ENCODE measurements around the gene BBS4.
"Not testable (repeated sequence)": the region's sequence is repeated elsewhere in the genome, so short reads cannot be mapped to it uniquely, and the experiment has no call there.

Gene BBS4, protein sequence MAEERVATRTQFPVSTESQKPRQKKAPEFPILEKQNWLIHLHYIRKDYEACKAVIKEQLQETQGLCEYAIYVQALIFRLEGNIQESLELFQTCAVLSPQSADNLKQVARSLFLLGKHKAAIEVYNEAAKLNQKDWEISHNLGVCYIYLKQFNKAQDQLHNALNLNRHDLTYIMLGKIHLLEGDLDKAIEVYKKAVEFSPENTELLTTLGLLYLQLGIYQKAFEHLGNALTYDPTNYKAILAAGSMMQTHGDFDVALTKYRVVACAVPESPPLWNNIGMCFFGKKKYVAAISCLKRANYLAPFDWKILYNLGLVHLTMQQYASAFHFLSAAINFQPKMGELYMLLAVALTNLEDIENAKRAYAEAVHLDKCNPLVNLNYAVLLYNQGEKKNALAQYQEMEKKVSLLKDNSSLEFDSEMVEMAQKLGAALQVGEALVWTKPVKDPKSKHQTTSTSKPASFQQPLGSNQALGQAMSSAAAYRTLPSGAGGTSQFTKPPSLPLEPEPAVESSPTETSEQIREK

GRCh38 chr15:72685925-72686794, at the start of gene BBS4, which contains the start of gene HIGD2B:
Gene BBS4, plus strand, starts transcription at chr15:72686207. Its CDS starts 21 bp downstream, at chr15:72686228.
Gene HIGD2B, minus strand, starts transcription at chr15:72686182. Its CDS starts 9,808 bp downstream, at chr15:72676374.
- DNase-seq: peak; percentile 88 to 89

DNA sequence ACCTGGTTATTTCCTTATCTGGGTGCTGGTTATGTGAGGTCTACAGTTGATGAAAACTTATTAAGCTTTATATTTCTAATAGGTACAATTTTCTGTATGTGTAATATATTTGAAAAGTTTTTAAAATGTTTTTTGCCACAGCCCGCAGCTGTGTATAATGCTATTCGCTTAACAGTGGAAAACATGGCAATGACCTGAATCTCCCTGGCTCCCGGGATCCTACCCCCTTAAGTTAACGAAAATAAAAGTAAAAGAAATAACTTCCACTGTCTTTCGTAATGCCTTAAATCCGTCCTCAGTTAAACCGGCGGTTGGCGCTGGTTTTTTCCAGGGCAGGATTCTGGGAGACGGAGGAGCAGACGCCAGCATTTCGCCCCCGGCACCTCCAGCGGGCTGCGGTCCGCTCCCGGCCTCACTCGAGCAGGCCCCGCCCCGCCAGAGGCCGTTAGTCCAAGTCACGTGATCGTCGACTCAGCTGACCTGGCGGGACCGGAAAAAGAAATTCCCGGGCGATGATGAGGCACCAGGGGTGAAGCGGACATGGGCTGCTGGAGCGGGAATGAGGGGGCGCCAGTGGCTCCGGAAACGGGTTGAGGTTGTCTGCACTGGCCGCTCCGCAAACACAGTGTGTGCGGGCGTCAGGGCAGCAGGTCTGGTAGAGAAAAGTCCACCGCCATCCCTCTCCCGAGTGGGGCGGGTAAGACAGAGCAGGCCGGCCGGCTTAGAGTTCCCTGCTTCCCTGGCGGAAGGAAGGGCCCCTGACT, 49.3 kb upstream of the BBS4 start:
- peak; percentile 70 to 76 for DNase-seq

GRCh38 chr15:72639759-72640483, 46.1 kb upstream of the BBS4 start:
- DNase-seq: not testable (repeated sequence)

- DNase-seq: not testable (repeated sequence)
These were observed 43.7 kb upstream of the BBS4 start for GRCh38 chr15:72642271-72642670.

- not testable (repeated sequence) for DNase-seq
These were observed 37.3 kb upstream of the BBS4 start for GRCh38 chr15:72648631-72649253.

DNA sequence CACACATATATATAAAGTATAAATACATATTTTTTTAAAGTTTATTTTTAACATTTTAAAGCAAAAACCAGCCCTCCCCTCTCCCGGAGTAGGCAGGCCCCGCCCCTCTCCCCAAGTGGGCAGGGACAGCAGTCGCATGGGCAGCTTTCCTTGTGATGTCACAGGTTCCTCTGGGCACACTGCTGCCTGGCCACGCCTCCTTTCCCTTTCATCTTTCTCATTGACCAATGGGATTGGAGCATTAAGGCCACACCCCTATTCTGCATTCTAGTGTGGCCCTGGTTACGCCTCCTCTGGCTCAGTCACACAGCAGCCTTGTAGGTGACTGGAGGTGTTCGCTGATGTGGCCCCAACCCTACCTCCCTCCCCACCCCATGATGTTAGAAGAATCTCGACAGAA, 31.6 kb upstream of the BBS4 start, which contains the start of gene GOLGA6B:
GOLGA6B (plus strand) TSS at position 301 of the 400 bp plus-strand sequence; CDS start at position 342, 41 bp downstream.
- not testable (repeated sequence) for DNase-seq

GRCh38 chr15:72656014-72656413, 30.0 kb upstream of the BBS4 start:
- not testable (repeated sequence) for DNase-seq

DNA sequence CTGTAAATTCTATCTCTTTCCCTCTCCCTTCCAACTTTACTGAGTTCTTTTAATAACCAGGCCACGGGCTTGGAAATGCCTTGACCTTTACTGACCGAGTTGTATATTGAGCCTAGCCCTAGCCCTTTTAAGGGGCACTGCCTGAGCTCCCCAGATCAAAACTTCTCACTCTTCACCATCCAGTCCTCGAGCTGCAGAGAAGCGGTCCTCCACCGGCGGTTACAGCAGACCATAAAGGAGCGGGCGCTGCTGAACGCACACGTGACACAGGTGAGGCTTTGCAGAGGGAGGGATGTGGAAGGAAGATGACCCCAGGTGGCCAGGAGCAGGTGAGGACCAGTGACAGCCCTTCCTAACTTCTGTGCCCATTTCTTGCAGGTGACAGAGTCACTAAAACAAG, 24.9 kb upstream of the BBS4 start:
- not testable (repeated sequence) for DNase-seq

- DNase-seq: not testable (repeated sequence)
These were observed 22.1 kb upstream of the BBS4 start for GRCh38 chr15:72663931-72664330.

DNA sequence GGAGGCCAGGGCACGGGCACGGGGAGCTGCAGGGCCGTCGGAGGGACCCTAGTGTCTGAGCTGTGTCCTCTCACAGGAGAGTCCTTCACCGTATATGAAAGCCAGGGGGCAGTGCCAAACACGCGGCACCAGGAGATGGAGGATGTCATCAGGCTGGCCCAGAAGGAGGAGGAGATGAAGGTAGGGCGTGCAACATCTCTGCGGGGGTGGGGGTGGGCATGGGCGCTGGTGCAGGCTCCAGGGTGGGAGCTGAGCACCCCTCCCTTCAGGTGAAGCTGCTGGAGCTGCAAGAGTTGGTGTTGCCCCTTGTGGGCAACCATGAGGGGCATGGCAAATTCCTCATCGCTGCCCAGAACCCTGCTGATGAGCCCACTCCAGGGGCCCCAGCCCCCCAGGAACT, 20.3 kb upstream of the BBS4 start:
- not testable (repeated sequence) for DNase-seq

- not testable (repeated sequence) for DNase-seq
These were observed 16.2 kb upstream of the BBS4 start for GRCh38 chr15:72669803-72670202.

- peak; percentile 80 to 85 for DNase-seq
These were observed 15.2 kb upstream of the BBS4 start for GRCh38 chr15:72670656-72671352.

DNA sequence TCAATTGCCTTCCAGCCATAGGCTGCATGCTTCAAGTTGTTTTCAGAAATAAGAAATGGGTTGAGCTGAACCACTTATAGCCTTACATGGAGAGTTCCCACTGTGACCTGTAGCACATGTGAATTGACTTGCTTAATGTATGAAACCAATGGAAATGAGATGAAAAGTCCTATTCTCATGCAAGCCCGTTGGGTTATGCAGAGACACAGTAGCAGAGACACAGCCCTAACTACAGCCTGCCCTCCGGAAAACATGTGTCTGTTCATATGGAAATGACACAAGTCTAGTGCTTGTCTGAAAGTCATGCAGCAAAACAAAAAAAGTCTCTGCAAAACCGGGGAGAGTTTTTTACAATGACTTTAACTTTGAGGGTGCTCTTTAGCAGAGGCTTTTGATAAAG, 14.5 kb upstream of the BBS4 start:
- no peak for DNase-seq

DNA sequence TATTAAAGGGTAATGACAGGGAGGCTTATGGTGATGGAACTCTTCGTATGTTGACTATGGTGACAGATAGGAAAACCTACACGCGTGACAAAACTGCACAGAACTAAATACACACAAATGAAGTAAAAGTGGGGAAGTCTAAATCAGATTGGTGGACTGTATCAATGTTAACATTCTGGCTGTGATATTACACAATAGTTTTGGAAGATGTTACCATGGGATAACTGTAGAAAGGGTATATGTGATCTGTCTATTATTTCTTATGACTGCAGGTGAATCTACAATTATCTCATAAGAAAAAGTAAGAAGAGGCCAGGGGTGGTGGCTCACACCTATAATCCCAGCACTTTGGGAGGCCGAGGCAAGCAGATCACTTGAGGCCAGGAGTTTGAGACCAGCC, 9.2 kb upstream of the BBS4 start:
- no peak for DNase-seq

- no peak for DNase-seq
These were observed 5.1 kb upstream of the BBS4 start for GRCh38 chr15:72680931-72681330.

DNA sequence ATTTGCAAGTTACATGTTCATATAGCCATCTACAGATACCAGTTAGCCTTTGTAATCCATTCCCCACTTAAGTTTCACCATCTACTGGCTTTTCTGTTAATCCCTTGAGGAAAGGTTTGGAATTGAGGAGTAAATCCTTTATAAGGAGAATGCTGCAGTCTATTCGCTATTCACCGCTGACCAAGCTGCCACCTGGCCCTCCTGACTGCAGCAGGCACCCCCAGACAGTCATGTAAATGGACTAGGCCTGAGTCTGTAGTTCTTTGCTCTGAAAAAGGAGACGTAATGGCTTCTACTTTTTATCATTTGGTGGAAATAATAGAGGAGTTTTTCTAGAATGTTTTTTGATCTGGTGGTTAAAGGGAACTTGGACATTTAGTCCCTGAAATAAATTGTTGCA, 3.2 kb upstream of the BBS4 start:
- no peak for DNase-seq

DNA sequence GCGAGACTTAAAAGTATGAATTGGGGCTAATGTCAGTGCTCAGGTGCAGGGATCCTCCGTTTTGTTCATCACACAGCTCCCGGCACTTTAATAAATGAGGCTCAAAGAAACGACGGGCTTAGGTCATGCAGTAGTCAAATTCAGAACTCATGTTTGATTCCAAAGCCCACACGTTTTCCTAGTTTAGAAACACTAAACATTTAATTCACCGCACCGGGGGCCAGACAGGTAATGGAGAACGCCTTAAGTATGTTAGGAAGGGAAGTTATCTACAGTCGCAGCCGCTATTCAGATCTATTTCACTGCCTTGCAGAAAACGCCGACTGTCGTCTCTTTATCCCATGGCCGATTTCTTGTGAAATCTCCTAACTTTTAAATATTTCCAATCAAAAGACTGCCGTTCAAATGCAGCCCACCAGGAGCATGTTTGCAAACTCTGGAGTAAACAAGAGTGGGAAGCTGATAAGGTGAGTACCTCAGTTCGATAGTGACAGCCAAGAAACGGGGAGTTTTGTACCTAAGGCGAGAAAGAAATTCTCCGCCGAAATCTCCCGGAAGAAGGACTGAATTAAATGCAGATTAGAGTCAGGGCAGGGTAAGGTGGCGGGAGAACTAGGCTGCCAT, 594 bp upstream of the BBS4 start:
- no peak for DNase-seq

GRCh38 chr15:72688697-72689096, 2.7 kb downstream of the BBS4 start:
- DNase-seq: no peak

GRCh38 chr15:72690938-72691337, 4.9 kb downstream of the BBS4 start:
- DNase-seq: no peak

DNA sequence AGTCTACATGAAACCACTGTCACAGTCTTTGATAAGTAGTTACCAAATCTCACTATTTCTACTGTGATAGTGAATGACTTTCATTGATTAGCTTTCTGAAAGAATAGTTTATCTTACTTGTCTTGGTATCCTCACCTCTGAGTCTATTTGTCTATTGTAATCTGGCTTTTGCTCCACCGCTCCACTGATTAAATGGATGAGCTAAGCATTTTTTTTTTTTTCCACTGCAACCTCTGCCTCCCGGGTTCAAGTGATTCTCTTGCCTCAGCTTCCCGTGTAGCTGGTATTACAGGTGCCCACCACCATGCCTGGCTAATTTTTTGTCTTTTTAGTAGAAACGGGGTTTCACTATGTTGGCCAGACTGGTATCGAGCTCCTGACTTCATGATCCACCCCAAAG, 12.9 kb downstream of the BBS4 start:
- DNase-seq: no peak
